CD4-positive, alpha-beta memory T cell (primary cell): ENCODE measurements around the gene EML1. TPM values are rescaled to one million over a fixed set of nuclear protein-coding genes. Genes with fewer than 3 reads are reported as not detected.
A peak's percentile ranks its signal among the peaks of the same experiment; 100 is the strongest.

Experiments
- CTCF ChIA-PET: fragments of 350-600 bp; sonication (Branson Sonifier 250); formaldehyde crosslinking; loops from one replicate; lab custom pipeline; 2021; ENCODE audit warnings: inconsistent platforms; ENCODE audit not compliant: partially characterized antibody; lab: Charles Lee
- POLR2A ChIA-PET: fragments of 350-600 bp; sonication (Branson Sonifier 250); formaldehyde crosslinking; loops from one replicate; lab custom pipeline; 2021; ENCODE audit not compliant: partially characterized antibody; lab: Charles Lee
- DNase-seq, 5 donors: peaks; one replicate each; pipeline versions ENCODE4 v3.0.0 to v3.0.0-alpha.2; 2020 to 2022; ENCODE audit warnings: mixed read lengths in 1 of 5
- H3K27ac ChIP-seq: one replicate; pipeline ENCODE4 v1.7.0; 2013; ENCODE audit warnings: low read depth, low read length
- H3K27me3 ChIP-seq: 2 replicates; pipeline ENCODE4 v1.7.0; 2013; ENCODE audit warnings: mild to moderate bottlenecking, low read length, moderate library complexity; ENCODE audit not compliant: insufficient read depth
- H3K36me3 ChIP-seq: 2 replicates; pipeline ENCODE4 v1.7.0; 2013; ENCODE audit warnings: mild to moderate bottlenecking, low read length, moderate library complexity; ENCODE audit not compliant: insufficient read depth
- H3K4me1 ChIP-seq: 2 replicates; pipeline ENCODE4 v1.7.0; 2013; ENCODE audit warnings: mild to moderate bottlenecking, low read length, moderate library complexity; ENCODE audit not compliant: insufficient read depth
- H3K4me3 ChIP-seq, 2 donors: one replicate each; pipeline ENCODE4 v1.7.0; 2013; ENCODE audit warnings: low read length in 2 of 2, mild to moderate bottlenecking in 1 of 2
- H3K9me3 ChIP-seq, 2 donors: one replicate each; pipeline ENCODE4 v1.7.0; 2013; ENCODE audit warnings: low read length in 2 of 2, control low read depth in 1 of 2; ENCODE audit not compliant: control insufficient read depth in 1 of 2
- H3K27ac Mint-ChIP-seq, 7 donors: one replicate each; pipeline ENCODE4 v1.8.0; 2020 to 2021; ENCODE audit warnings: mixed read lengths in 7 of 7, mild to moderate bottlenecking in 6 of 7, inconsistent platforms in 3 of 7, moderate library complexity in 3 of 7
- H3K27me3 Mint-ChIP-seq, 2 donors: one replicate each; pipeline ENCODE4 v1.8.0; 2020 to 2021; ENCODE audit warnings: mixed read lengths in 2 of 2
- H3K36me3 Mint-ChIP-seq, 2 donors: one replicate each; pipeline ENCODE4 v1.8.0; 2020 to 2021; ENCODE audit warnings: mixed read lengths in 2 of 2, inconsistent platforms in 1 of 2, mild to moderate bottlenecking in 1 of 2
- H3K4me1 Mint-ChIP-seq, 4 donors: one replicate each; pipeline ENCODE4 v1.8.0; 2020 to 2021; ENCODE audit warnings: mixed read lengths in 4 of 4, mild to moderate bottlenecking in 1 of 4
- H3K4me3 Mint-ChIP-seq, 8 donors: one replicate each; pipeline ENCODE4 v1.8.0; 2020 to 2021; ENCODE audit warnings: mixed read lengths in 8 of 8, mild to moderate bottlenecking in 7 of 8, moderate library complexity in 6 of 8, inconsistent platforms in 3 of 8
- H3K9me3 Mint-ChIP-seq, 8 donors: one replicate each; pipeline ENCODE4 v1.8.0; 2020 to 2021; ENCODE audit warnings: mixed read lengths in 8 of 8, mild to moderate bottlenecking in 5 of 8, inconsistent platforms in 3 of 8, moderate library complexity in 1 of 8
- intact Hi-C: fragments of 100-400 bp; cut with micrococcal nuclease; formaldehyde crosslinking; loops from one replicate; pipeline ENCODE4 v1.15.1; 2023
- polyA plus RNA-seq, 2 donors: library from polyadenylated mRNA; unstranded; fragments of 300-500 nt; fragmentation: Illumina TruSeq; gene quantifications; one replicate each; pipeline ENCODE4 v1.2.3, GENCODE V29; 2021
- total RNA-seq, 2 experiments: library from RNA; stranded (reverse); gene quantifications; one replicate each; pipeline ENCODE4 v1.2.3, GENCODE V29; 2021

The EML1 gene
- total and polyA plus RNA-seq, 4 experiments from 2014 or later, result 0.22 to 0.23 TPM; not detected in 2

DNA sequence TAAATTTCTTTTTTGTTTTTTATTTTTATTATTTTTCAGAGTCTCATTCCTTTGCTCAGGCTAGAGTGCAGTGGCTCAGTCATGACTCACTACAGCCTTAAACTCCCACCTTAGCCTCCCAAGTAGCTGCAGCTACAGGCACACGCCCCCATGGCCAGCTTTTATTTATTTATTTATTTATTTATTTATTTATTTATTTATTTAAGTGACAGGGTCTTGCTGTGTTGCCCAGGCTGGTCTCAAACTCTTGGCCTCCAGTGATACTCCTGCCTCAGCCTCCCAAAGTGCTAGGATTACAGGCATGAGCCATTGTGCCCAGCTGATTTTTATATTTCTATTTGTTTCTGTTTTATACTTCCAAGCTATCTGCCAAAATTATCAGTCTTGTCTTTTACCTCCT is 182.8 kb downstream of the EML1 start:
- peaks cover 4 to 5% of the 10 kb centered on the region in 2 donors for H3K36me3 Mint-ChIP-seq
- no peak overlapping the region for H3K27ac ChIP-seq
- DNase-seq, result no peak
- CTCF ChIA-PET, result interaction anchor here (1.5 to 3.7 kb wide), 2 partner anchors 21 to 216 kb away, joined by 3 to 16 read pairs; no protein-coding TSS in a partner anchor
- H3K27ac Mint-ChIP-seq, result no peak overlapping the region
- H3K4me3 Mint-ChIP-seq, result no peak overlapping the region
- no peak overlapping the region for H3K4me3 ChIP-seq
- peaks cover 7 to 12% (median 10%) of the 10 kb centered on the region in 4 donors for H3K4me1 Mint-ChIP-seq
- H3K9me3 Mint-ChIP-seq, result no peaks in the 10 kb centered on the region
- peaks cover 10% of the 10 kb centered on the region for H3K4me1 ChIP-seq
- H3K27me3 ChIP-seq, result no peaks in the 10 kb centered on the region
- H3K27me3 Mint-ChIP-seq, result no peaks in the 10 kb centered on the region
- no peaks in the 10 kb centered on the region for H3K36me3 ChIP-seq
- intact Hi-C loops, result no loop called here
- POLR2A ChIA-PET, result interaction anchor here (1.4 kb wide), 1 partner anchor 310 kb away, joined by 3 read pairs; no protein-coding TSS in a partner anchor
- no peaks in the 10 kb centered on the region for H3K9me3 ChIP-seq

- no peak for DNase-seq
- H3K4me3 ChIP-seq, result no peak overlapping the region
- peaks cover 9% of the 10 kb centered on the region for H3K4me1 ChIP-seq
- no peaks in the 10 kb centered on the region for H3K27me3 Mint-ChIP-seq
- no peak overlapping the region for H3K4me3 Mint-ChIP-seq
- CTCF ChIA-PET, result interaction anchor here (1.2 kb wide), 1 partner anchor 85 kb away, joined by 4 read pairs; no protein-coding TSS in a partner anchor
- H3K36me3 ChIP-seq, result no peaks in the 10 kb centered on the region
- POLR2A ChIA-PET, result interaction anchor here (0.6 to 1.1 kb wide), 2 partner anchors 88 to 574 kb away, joined by 4 read pairs; partner anchors contain the start of gene EVL
- intact Hi-C loops, result no loop called here
- no peaks in the 10 kb centered on the region for H3K9me3 Mint-ChIP-seq
- H3K36me3 Mint-ChIP-seq, result peaks cover 4 to 5% of the 10 kb centered on the region in 2 donors
- H3K27ac ChIP-seq, result no peak overlapping the region
- H3K4me1 Mint-ChIP-seq, result peaks cover 7 to 12% (median 10%) of the 10 kb centered on the region in 4 donors
- H3K27ac Mint-ChIP-seq, result no peak overlapping the region
- no peaks in the 10 kb centered on the region for H3K27me3 ChIP-seq
- H3K9me3 ChIP-seq, result no peaks in the 10 kb centered on the region
These were observed 183.5 kb downstream of the EML1 start for GRCh38 chr14:99976681-99977080.

DNA sequence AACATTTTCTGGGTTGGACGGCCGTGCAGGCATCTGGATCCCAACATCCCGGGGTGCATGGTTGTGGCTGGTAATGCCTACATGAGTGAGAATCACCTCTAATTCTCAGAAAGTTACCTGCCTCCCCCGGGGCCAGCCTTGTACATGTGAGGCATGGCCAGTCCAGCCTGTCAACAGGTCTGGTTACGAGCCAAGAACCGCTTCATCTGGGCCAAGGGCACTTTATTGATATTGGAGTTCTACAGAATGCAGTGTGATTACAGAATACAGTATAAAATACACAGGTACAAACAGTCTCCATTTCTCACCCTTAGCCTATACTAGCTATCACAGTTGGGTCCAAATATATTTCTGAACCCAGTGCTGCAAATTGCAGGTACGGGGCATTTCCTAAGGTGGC is 187.1 kb downstream of the EML1 start:
- DNase-seq, result no peak
- Mint-ChIP-seq H3K4me1 (peaks cover 3 to 11% (median 10%) of the 10 kb centered on the region in 4 donors), H3K27ac (no peak overlapping the region), H3K36me3 (no peaks in the 10 kb centered on the region), H3K27me3 (no peaks in the 10 kb centered on the region), H3K9me3 (no peaks in the 10 kb centered on the region), H3K4me3 (no peak overlapping the region)
- ChIA-PET CTCF (interaction anchor here (0.7 to 5.4 kb wide), 3 partner anchors 9 to 213 kb away, joined by 3 to 116 read pairs (median 7); no protein-coding TSS in a partner anchor), POLR2A (interaction anchor here (0.8 kb wide), 1 partner anchor 9 kb away, joined by 3 read pairs; no protein-coding TSS in a partner anchor)
- no peaks in the 10 kb centered on the region for H3K9me3 ChIP-seq
- intact Hi-C loops, result no loop called here
- no peaks in the 10 kb centered on the region for H3K27me3 ChIP-seq
- H3K4me1 ChIP-seq, result no peaks in the 10 kb centered on the region
- no peaks in the 10 kb centered on the region for H3K36me3 ChIP-seq
- H3K4me3 ChIP-seq, result no peak overlapping the region
- H3K27ac ChIP-seq, result no peak overlapping the region

DNA sequence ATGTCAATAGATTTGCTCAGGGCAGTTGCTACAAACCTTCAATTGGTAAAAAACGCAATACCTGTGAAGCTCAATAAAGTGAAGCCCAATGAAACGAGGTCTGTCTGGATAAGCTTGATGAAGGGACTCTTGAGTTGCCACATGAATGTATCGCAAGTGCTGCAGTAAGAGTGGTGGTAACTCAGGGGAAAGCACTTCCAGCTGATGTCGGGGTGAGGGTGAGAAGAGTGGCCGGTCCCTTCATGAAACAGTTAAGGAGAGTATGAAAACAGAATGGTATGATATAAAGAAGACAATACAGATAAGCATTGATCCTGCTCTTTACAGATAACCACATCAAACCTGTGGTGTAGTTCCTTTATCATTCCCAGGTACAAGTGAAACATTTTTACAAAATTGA is 188.6 kb downstream of the EML1 start:
- Histone ChIP-seq H3K4me1 (no peaks in the 10 kb centered on the region), H3K27me3 (no peaks in the 10 kb centered on the region), H3K9me3 (no peaks in the 10 kb centered on the region), H3K4me3 (no peak overlapping the region), H3K36me3 (no peaks in the 10 kb centered on the region), H3K27ac (no peak overlapping the region)
- H3K4me3 Mint-ChIP-seq, result no peak overlapping the region
- peaks cover 3 to 11% (median 10%) of the 10 kb centered on the region in 4 donors for H3K4me1 Mint-ChIP-seq
- intact Hi-C loops, result loop anchor here (1.0 to 2.0 kb wide), 8 partner anchors 11 to 336 kb away; no protein-coding TSS in a partner anchor
- no peak for DNase-seq
- no peak overlapping the region for H3K27ac Mint-ChIP-seq
- H3K36me3 Mint-ChIP-seq, result no peaks in the 10 kb centered on the region
- H3K27me3 Mint-ChIP-seq, result no peaks in the 10 kb centered on the region
- ChIA-PET POLR2A (interaction anchor here (0.6 to 2.9 kb wide), 3 partner anchors 86 to 214 kb away, joined by 3 to 18 read pairs (median 7); no protein-coding TSS in a partner anchor), CTCF (interaction anchor here (0.6 to 5.4 kb wide), 15 partner anchors 8 to 396 kb away, joined by 3 to 116 read pairs (median 5); no protein-coding TSS in a partner anchor)
- H3K9me3 Mint-ChIP-seq, result peaks cover 0 to 5% (median 0%) of the 10 kb centered on the region in 8 donors

DNA sequence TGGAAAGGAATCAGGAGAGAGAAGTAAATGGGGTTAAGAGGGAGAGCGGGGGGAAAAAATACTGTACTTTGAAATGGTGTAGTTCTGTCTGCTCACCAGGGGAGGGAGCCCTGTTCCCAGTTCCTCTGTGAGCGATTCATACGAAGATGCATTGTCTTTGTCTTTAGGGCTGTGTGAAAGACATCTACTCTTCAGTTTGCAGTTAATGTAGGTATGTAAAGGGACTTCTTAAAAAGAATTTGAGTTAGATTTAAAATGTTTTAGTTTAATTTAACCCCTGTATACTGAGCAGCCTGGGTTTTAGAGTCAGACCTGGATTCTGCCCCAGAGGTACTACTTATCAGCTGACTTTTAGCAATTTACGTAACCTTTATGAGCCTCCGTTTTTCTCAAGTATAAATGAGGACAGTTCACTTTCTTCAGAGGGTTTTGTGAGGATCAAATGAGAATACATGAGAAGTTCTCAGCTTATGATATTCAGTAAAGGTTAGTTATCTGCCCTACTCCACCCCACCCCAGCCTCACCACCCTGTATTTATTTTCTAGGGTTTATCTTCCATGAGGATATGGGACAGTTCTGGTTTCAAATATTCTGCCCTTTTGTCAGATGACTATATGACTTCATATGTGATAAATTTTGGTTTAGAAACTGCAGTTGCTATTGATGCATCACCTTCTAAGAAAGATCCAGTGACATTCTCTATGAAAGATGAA is 189.5 kb downstream of the EML1 start:
- no peak overlapping the region for H3K4me3 Mint-ChIP-seq
- H3K9me3 ChIP-seq, result no peaks in the 10 kb centered on the region
- intact Hi-C loops, result loop anchor here (1.0 to 2.0 kb wide), 8 partner anchors 11 to 336 kb away; no protein-coding TSS in a partner anchor
- no peak overlapping the region for H3K4me3 ChIP-seq
- no peak overlapping the region for H3K27ac ChIP-seq
- H3K36me3 ChIP-seq, result no peaks in the 10 kb centered on the region
- no peaks in the 10 kb centered on the region for H3K27me3 Mint-ChIP-seq
- no peaks in the 10 kb centered on the region for H3K27me3 ChIP-seq
- no peak overlapping the region for H3K27ac Mint-ChIP-seq
- H3K4me1 ChIP-seq, result no peaks in the 10 kb centered on the region
- peaks cover 0 to 5% (median 0%) of the 10 kb centered on the region in 8 donors for H3K9me3 Mint-ChIP-seq
- H3K4me1 Mint-ChIP-seq, result peaks cover 3 to 11% (median 10%) of the 10 kb centered on the region in 4 donors
- DNase-seq, result peak; percentile 64 to 73 (median 69)
- ChIA-PET POLR2A (interaction anchor here (0.6 to 2.9 kb wide), 6 partner anchors 82 to 258 kb away, joined by 3 to 18 read pairs (median 4); partner anchors contain the start of gene EVL), CTCF (interaction anchor here (0.7 to 5.4 kb wide), 29 partner anchors 8 to 395 kb away, joined by 3 to 116 read pairs (median 4); no protein-coding TSS in a partner anchor)
- no peaks in the 10 kb centered on the region for H3K36me3 Mint-ChIP-seq

DNA sequence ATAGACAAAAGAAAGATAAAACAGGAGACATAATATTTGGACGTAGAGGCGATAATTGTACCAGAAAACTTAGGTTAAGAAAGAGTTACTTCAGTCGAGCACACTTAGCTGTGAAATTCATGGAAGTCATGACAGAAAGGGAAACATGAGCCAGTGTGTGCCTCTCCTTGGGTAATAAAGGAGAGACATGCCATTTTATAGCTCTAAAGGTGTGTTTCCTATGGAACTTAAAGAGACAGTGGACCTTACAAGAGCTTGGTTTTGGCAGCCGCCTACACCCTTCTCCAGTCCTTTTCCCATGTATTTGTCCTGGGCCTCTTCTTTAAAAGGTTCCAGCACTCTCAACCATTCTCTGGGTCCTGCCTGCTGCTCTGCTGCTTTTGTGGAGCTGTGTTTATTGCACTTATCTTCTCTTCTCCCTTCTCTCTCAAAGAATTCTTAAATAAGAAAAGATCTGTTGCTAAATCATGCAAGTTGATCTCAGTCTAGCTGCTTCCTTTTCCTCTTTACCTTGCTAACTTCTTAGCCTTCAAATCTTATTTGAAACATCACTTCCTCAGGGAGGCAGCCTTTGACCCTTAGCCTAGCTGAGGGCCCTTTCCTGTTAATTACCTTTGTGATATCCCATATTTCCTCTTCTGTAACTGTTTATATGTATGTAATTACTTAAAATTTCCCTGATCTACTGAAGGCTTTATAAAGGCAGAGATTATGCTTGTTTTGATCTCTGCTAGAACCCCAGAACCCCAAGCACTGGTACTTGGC is 190.2 kb downstream of the EML1 start:
- peak overlapping the region in 5 of 7 donors; percentile 20 to 47 (median 33) for H3K27ac Mint-ChIP-seq

More for the DNA sequence above, 190.2 kb downstream of the EML1 start:
- no peaks in the 10 kb centered on the region for H3K9me3 ChIP-seq
- Mint-ChIP-seq H3K9me3 (peaks cover 0 to 5% (median 0%) of the 10 kb centered on the region in 8 donors), H3K27me3 (no peaks in the 10 kb centered on the region), H3K4me1 (peaks cover 3 to 11% (median 10%) of the 10 kb centered on the region in 4 donors), H3K36me3 (no peaks in the 10 kb centered on the region), H3K4me3 (no peak overlapping the region)
- H3K4me1 ChIP-seq, result no peaks in the 10 kb centered on the region
- H3K27ac ChIP-seq, result no peak overlapping the region
- no peaks in the 10 kb centered on the region for H3K36me3 ChIP-seq
- DNase-seq, result no peak
- intact Hi-C loops, result loop anchor here (2.0 kb wide), 1 partner anchor 263 kb away; no protein-coding TSS in a partner anchor
- ChIA-PET POLR2A (interaction anchor here (0.8 to 2.9 kb wide), 4 partner anchors 82 to 258 kb away, joined by 3 to 18 read pairs (median 6); partner anchors contain the start of gene EVL), CTCF (interaction anchor here (0.6 to 5.4 kb wide), 26 partner anchors 9 to 394 kb away, joined by 3 to 116 read pairs (median 3); no protein-coding TSS in a partner anchor)
- H3K4me3 ChIP-seq, result no peak overlapping the region
- H3K27me3 ChIP-seq, result no peaks in the 10 kb centered on the region
